Hepatocyte (in vitro differentiated cells): ENCODE measurements around the gene CDK6. TPM values are rescaled to one million over a fixed set of nuclear protein-coding genes. Genes with fewer than 3 reads are reported as not detected.

Source experiments
- DNase-seq: peaks from one replicate; pipeline ENCODE4 v3.0.0-alpha.2; 2016; ENCODE audit warnings: low spot score
- H2AFZ ChIP-seq: fragments of 200-600 bp; sonication (generic); 2 replicates; pipeline ENCODE4 v1.6.0; 2016; ENCODE audit warnings: antibody characterized with exemption, mild to moderate bottlenecking
- H3K27ac ChIP-seq: fragments of 200-600 bp; sonication (generic); 2 replicates; pipeline ENCODE4 v1.5.1; 2016; ENCODE audit warnings: mild to moderate bottlenecking
- H3K27me3 ChIP-seq: fragments of 200-600 bp; sonication (generic); 2 replicates; pipeline ENCODE4 v1.6.1; 2016
- H3K36me3 ChIP-seq: fragments of 200-600 bp; sonication (generic); replicated peaks from 2 replicates; pipeline ENCODE4 v1.5.1; 2016; ENCODE audit warnings: low read depth; ENCODE audit not compliant: insufficient read depth
- H3K4me1 ChIP-seq: fragments of 200-600 bp; sonication (generic); 2 replicates; pipeline ENCODE4 v1.5.1; 2016; ENCODE audit warnings: mild to moderate bottlenecking, moderate library complexity; ENCODE audit not compliant: insufficient read depth
- H3K4me2 ChIP-seq: fragments of 200-600 bp; sonication (generic); 2 replicates; pipeline ENCODE4 v1.6.0; 2016
- H3K4me3 ChIP-seq: fragments of 200-600 bp; sonication (generic); 2 replicates; pipeline ENCODE4 v1.5.1; 2016; ENCODE audit warnings: mild to moderate bottlenecking
- H3K79me2 ChIP-seq: fragments of 200-600 bp; sonication (generic); 2 replicates; pipeline ENCODE4 v1.6.0; 2017; ENCODE audit warnings: mild to moderate bottlenecking
- H3K9me2 ChIP-seq: fragments of 200-600 bp; sonication (generic); replicated peaks from 2 replicates; pipeline ENCODE4 v1.6.0; 2017; ENCODE audit warnings: mild to moderate bottlenecking; ENCODE audit not compliant: insufficient read depth
- H3K9me3 ChIP-seq: fragments of 200-600 bp; sonication (generic); 2 replicates; pipeline ENCODE4 v1.5.1; 2016; ENCODE audit warnings: low read depth, mild to moderate bottlenecking
- H4K20me1 ChIP-seq: fragments of 200-600 bp; sonication (generic); 2 replicates; pipeline ENCODE4 v1.6.0; 2016; ENCODE audit warnings: mild to moderate bottlenecking; ENCODE audit not compliant: insufficient read depth, poor library complexity, severe bottlenecking
- EZH2 ChIP-seq: fragments of 200-600 bp; sonication (generic); IDR thresholded peaks from 2 replicates; pipeline ENCODE4 v1.6.1; 2016; ENCODE audit warnings: antibody characterized with exemption, mild to moderate bottlenecking, borderline replicate concordance
- EZH2phosphoT487 ChIP-seq: fragments of 200-600 bp; sonication (generic); IDR thresholded peaks from one replicate; pipeline ENCODE4 v1.6.1; 2018; ENCODE audit warnings: antibody characterized with exemption, mild to moderate bottlenecking, low read depth, moderate library complexity; ENCODE audit not compliant: unreplicated experiment, severe bottlenecking
- WGBS: methylation state at CpG from one replicate; pipeline ENCODE4 v1.1.6; 2016; ENCODE audit warnings: low lambda C conversion rate; ENCODE audit errors: missing lambda C conversion rate; 5-methylcytosine and 5-hydroxymethylcytosine counted together
- polyA plus RNA-seq: library from polyadenylated mRNA; unstranded; fragments of >200 nt; fragmentation: Nextera tagmentation; extraction: Ambion mirVana; gene quantifications from 2 replicates; pipeline ENCODE4 v1.2.1, GENCODE V29; 2016
- total RNA-seq: library from RNA; depleted of rRNA; stranded (reverse); fragments of >200 nt; gene quantifications from 2 replicates; pipeline ENCODE4 v1.2.3, GENCODE V29; 2014
- TF ChIP-seq, protein P1 (sequence below): fragments of 200-600 bp; sonication (generic); IDR thresholded peaks from 2 replicates; pipeline ENCODE4 v1.5.1; 2016; ENCODE audit warnings: antibody characterized with exemption, mild to moderate bottlenecking; ENCODE audit not compliant: poor library complexity

CDK6 gene
- total and polyA plus RNA-seq, 2 experiments from 2014 or later: 18.7 to 64.5 TPM

DNA sequence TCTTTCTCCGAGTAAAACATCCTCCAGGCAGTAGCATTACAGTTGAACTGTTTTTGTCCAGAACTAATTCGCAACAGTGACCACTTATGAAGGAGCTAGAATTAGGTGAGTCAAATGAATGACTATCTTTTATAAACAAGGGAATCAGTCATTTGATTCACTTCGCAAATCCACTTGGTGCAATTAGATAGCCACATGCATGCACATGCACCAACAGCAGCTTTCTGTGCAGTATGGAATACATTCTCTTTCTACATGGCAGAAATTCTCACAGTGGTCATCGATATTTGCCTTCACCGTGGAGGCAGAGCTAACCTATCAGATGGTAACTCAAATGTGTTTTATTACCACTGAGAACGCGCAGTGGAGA lies 118.8 kb downstream of the CDK6 start:
- Histone ChIP-seq H3K27ac (no peak overlapping the region), H2AFZ (no peak overlapping the region), H3K4me1 (peaks cover 5% of the 10 kb centered on the region), H3K4me3 (no peak overlapping the region), H3K79me2 (peaks cover 62% of the 10 kb centered on the region), H3K4me2 (no peak overlapping the region), H3K9me3 (no peaks in the 10 kb centered on the region), H4K20me1 (peaks cover 3% of the 10 kb centered on the region), H3K36me3 (no peaks in the 10 kb centered on the region), H3K27me3 (no peaks in the 10 kb centered on the region), H3K9me2 (no peaks in the 10 kb centered on the region)
- WGBS: 92% methylated on average over 7 of the region's 7 CpGs
- TF ChIP-seq, protein P1, sequence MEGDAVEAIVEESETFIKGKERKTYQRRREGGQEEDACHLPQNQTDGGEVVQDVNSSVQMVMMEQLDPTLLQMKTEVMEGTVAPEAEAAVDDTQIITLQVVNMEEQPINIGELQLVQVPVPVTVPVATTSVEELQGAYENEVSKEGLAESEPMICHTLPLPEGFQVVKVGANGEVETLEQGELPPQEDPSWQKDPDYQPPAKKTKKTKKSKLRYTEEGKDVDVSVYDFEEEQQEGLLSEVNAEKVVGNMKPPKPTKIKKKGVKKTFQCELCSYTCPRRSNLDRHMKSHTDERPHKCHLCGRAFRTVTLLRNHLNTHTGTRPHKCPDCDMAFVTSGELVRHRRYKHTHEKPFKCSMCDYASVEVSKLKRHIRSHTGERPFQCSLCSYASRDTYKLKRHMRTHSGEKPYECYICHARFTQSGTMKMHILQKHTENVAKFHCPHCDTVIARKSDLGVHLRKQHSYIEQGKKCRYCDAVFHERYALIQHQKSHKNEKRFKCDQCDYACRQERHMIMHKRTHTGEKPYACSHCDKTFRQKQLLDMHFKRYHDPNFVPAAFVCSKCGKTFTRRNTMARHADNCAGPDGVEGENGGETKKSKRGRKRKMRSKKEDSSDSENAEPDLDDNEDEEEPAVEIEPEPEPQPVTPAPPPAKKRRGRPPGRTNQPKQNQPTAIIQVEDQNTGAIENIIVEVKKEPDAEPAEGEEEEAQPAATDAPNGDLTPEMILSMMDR: no peak
- no peak for TF ChIP-seq EZH2phosphoT487
- TF ChIP-seq EZH2: no peak
- DNase-seq: no peak

DNA sequence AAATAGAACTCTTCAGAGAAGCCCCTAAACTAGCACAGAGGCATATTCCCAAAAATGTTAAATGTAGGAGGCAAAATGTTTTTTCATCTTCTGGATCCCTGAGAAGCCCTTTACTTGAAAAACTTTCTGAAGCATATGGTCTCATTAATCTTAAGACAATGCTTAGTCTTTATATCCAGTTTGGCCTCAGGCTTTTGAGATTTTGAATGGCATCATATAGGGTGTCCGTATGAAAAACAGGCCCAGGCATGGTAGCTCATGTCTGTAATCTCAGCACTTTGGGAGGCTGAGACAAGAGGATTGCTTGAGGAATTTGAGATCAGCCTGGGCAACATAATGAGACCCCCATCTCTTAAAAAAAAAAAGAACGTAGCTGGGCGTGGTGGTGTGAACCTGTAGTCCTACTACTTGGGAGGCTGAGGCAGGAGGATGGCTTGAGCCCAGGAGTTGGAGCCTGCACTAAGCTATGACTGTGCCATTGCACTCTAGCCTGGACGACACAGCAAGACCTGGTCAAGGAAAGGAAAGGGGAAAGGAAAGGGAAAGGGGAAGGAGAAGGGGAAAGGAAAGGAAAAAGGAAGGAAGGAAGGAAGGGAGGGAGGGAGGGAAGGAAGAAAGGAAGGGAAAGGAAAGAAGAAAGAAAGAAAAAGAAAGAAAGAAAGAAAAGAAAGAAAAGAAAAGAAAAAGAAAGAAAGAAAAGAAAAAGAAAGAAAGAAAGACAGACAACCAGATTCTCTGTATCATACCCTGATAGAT lies 119.4 kb downstream of the CDK6 start:
- WGBS: 91% methylated on average over 4 of the region's 4 CpGs
- Histone ChIP-seq H3K4me3 (no peak overlapping the region), H3K27ac (no peak overlapping the region), H3K79me2 (peaks cover 63% of the 10 kb centered on the region), H3K9me2 (no peaks in the 10 kb centered on the region), H3K4me2 (no peak overlapping the region), H4K20me1 (peaks cover 3% of the 10 kb centered on the region), H3K4me1 (peaks cover 5% of the 10 kb centered on the region), H3K27me3 (no peaks in the 10 kb centered on the region), H2AFZ (no peak overlapping the region), H3K9me3 (no peaks in the 10 kb centered on the region), H3K36me3 (no peaks in the 10 kb centered on the region)
- TF ChIP-seq EZH2 (no peak), EZH2phosphoT487 (no peak)
- TF ChIP-seq, protein P1: no peak
- DNase-seq: no peak

DNA sequence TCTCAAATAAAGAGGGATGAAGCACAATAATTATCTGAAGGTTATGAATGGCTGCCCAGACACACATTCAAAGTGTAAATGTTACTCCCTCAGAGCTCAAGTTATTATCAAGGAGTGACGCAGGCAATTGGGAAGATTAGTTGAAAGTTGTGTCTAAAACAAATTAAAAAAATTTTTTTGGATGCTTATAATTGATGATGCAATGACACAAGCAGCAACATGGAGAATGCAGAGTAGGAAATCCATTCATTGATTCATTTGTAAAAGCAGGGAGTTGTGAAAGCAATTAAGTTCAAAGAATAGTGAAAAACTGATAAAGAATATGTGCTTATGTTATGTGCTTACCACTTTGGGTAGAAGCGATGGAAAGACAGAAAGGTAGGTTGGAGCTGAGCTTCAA lies 120.4 kb downstream of the CDK6 start:
- Histone ChIP-seq H3K4me3 (no peak overlapping the region), H3K36me3 (no peaks in the 10 kb centered on the region), H3K4me1 (peaks cover 5% of the 10 kb centered on the region), H4K20me1 (peaks cover 3% of the 10 kb centered on the region), H3K27ac (no peak overlapping the region), H2AFZ (no peak overlapping the region), H3K4me2 (no peak overlapping the region), H3K9me2 (no peaks in the 10 kb centered on the region), H3K27me3 (no peaks in the 10 kb centered on the region), H3K79me2 (peaks cover 61% of the 10 kb centered on the region), H3K9me3 (no peaks in the 10 kb centered on the region)
- WGBS: 97% methylated on average over 2 of the region's 2 CpGs
- TF ChIP-seq EZH2: no peak
- TF ChIP-seq EZH2phosphoT487: no peak
- DNase-seq: no peak

DNA sequence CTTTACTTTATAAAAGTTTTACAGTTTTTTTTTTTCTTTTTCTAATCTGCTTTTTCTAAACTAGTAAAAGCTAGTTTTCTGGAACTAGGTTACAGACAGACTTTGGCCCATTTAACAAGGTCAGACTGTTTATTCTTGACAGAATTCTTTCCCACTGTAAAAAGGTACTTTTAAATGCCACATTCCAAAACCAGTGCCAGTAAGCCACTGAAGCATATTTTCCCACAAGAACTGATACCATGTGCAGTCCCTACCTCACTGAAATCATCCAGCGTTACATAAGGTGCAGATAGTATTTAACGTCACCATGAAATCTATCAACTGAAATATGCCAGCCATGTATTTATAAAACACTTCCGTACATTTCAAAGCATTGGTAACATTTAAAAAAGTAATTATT lies 121.6 kb downstream of the CDK6 start:
- no peak for DNase-seq
- Histone ChIP-seq H2AFZ (no peak overlapping the region), H3K4me3 (no peak overlapping the region), H4K20me1 (peaks cover 3% of the 10 kb centered on the region), H3K9me2 (no peaks in the 10 kb centered on the region), H3K36me3 (no peaks in the 10 kb centered on the region), H3K27ac (peak overlapping the region; percentile 13), H3K4me1 (peaks cover 5% of the 10 kb centered on the region), H3K27me3 (no peaks in the 10 kb centered on the region), H3K4me2 (no peak overlapping the region), H3K79me2 (peaks cover 65% of the 10 kb centered on the region), H3K9me3 (no peaks in the 10 kb centered on the region)
- TF ChIP-seq, protein P1: no peak
- TF ChIP-seq EZH2phosphoT487 (no peak), EZH2 (no peak)
- WGBS: 38% methylated on average over 3 of the region's 3 CpGs
